ENCODE data around the gene MAP4K4. TPM values are rescaled to one million over a fixed set of nuclear protein-coding genes. Genes with fewer than 3 reads are reported as not detected.

The MAP4K4 gene
- total RNA-seq, 2 donors from 2014 or later = 60.1 to 147 TPM

DNA sequence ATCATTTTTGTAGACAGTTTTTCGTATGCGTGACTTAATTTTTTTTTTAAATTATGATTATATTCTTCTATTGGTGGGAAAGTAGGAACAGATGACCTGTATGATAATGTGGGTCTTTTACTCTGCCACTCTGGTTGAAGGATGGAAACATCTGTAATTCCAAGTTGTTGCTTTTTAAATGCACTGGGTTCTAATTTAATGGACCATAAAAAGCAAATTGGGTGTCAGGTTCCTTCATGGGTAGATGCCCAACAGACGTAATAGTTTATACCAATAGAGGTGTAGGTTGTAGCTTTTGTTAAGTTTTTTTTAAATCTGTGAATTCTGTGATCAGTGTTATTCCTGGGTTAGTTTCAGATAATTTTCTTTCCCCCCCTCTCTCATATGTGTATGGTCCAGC is 117.6 kb downstream of the MAP4K4 start:
- Histone ChIP-seq H3K4me3 (no peak overlapping the region), H3K36me3 (no peaks in the 10 kb centered on the region), H3K27me3 (replicated peaks; ENCODE audit: insufficient read depth) (no peaks in the 10 kb centered on the region), H3K4me1 (ENCODE audit: control insufficient read depth in 1 of 2, low read depth in 2 of 2) (peaks cover 24 to 38% of the 10 kb centered on the region in 2 donors), H3K9me3 (no peaks in the 10 kb centered on the region), H3K27ac (no peak overlapping the region)
- TF ChIP-seq, protein P1, sequence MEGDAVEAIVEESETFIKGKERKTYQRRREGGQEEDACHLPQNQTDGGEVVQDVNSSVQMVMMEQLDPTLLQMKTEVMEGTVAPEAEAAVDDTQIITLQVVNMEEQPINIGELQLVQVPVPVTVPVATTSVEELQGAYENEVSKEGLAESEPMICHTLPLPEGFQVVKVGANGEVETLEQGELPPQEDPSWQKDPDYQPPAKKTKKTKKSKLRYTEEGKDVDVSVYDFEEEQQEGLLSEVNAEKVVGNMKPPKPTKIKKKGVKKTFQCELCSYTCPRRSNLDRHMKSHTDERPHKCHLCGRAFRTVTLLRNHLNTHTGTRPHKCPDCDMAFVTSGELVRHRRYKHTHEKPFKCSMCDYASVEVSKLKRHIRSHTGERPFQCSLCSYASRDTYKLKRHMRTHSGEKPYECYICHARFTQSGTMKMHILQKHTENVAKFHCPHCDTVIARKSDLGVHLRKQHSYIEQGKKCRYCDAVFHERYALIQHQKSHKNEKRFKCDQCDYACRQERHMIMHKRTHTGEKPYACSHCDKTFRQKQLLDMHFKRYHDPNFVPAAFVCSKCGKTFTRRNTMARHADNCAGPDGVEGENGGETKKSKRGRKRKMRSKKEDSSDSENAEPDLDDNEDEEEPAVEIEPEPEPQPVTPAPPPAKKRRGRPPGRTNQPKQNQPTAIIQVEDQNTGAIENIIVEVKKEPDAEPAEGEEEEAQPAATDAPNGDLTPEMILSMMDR (IDR thresholded peaks at IDR 0.05) = no peak
- no peak for DNase-seq (ENCODE audit: low spot score)
- ATAC-seq (ENCODE audit: insufficient number of reproducible peaks, low FRiP score, low read depth) = no peak

DNA sequence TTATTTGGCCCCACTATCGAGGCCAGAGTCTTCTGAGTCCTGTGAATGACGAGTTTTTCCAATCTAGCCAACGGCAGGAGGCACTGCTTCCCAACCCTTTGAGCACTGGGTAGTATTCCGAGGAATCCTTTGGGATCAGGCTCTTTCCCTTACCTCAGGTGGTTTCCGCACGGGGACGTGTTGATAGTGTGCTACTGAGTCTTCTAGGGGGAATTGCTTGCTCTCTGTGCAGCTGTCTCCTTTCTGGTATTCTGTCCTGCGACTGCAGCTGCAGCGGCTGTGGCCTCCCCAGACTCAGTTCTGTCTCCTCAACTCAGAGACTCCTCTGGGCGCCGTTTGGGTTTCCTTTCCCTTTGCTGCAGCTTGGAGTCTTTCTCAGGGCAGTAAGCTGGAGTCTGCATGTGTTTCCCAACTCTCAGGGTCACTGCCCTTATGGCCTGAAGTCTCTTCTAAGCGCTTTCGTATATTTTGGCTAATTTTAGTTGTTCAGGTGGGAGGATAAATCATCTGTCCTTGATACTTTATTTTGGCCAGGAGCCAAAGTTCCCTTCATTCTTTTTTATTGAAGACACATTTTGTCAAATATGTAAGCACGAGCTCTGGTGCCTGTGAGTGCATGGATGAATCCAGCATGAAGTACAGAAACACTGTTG is 118.4 kb downstream of the MAP4K4 start:
- no peak overlapping the region for H3K27ac ChIP-seq
- no peaks in the 10 kb centered on the region for H3K27me3 ChIP-seq (replicated peaks; ENCODE audit: insufficient read depth)
- no peaks in the 10 kb centered on the region for H3K9me3 ChIP-seq
- H3K4me3 ChIP-seq = no peak overlapping the region
- H3K4me1 ChIP-seq (ENCODE audit: control insufficient read depth in 1 of 2, low read depth in 2 of 2) = peaks cover 19 to 38% of the 10 kb centered on the region in 2 donors
- H3K36me3 ChIP-seq = no peaks in the 10 kb centered on the region
- TF ChIP-seq, protein P1 (IDR thresholded peaks at IDR 0.05) = no peak
- ATAC-seq (ENCODE audit: insufficient number of reproducible peaks, low FRiP score, low read depth) (no peak), DNase-seq (ENCODE audit: low spot score) (no peak)

DNA sequence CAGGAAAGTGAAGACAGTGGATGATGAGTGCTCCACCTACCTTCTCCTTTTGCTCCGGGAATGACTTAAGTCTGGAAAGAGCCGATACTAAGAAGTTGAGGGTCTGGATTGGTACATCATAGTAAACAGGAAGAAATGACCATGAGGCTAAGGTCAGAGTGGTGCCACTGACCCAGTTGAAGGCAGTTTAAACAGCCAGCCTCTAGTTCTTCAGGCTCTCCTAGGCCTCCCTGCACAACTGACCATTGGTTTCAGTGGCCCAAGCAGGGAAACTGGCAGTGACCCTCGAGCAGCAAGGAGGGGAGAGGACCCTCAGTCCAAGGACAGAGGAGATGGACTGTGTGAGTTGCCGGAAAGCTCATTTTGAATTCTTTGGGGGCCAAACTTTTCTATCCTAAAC is 119.1 kb downstream of the MAP4K4 start:
- no peak overlapping the region for H3K27ac ChIP-seq
- H3K4me3 ChIP-seq = no peak overlapping the region
- H3K27me3 ChIP-seq (replicated peaks; ENCODE audit: insufficient read depth) = no peaks in the 10 kb centered on the region
- no peaks in the 10 kb centered on the region for H3K36me3 ChIP-seq
- DNase-seq (ENCODE audit: low spot score) (no peak), ATAC-seq (ENCODE audit: insufficient number of reproducible peaks, low FRiP score, low read depth) (no peak)
- no peaks in the 10 kb centered on the region for H3K9me3 ChIP-seq
- H3K4me1 ChIP-seq (ENCODE audit: control insufficient read depth in 1 of 2, low read depth in 2 of 2) = peaks cover 21 to 34% of the 10 kb centered on the region in 2 donors
- TF ChIP-seq, protein P1 (IDR thresholded peaks at IDR 0.05) = no peak

DNA sequence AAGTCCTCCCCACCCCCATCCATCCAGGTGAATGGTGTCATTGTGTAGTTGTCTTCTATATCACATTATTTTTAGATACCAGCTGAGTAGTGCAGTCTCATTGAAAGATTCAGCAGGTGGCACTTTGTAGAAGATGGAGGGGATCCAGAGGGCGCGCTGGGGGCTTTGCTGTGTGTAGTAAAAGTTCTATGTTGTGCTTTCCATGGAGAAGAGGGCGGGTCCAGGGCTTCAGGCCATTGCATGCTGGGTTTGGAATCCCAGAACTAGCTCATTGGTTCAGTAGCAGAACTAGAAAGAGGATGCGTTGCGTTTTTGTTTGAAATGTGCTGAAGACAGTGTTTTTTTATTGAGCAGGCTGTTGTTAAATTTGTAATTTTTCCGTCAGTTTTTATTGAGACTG is 120.0 kb downstream of the MAP4K4 start:
- Histone ChIP-seq H3K36me3 (no peaks in the 10 kb centered on the region), H3K27ac (no peak overlapping the region), H3K27me3 (replicated peaks; ENCODE audit: insufficient read depth) (no peaks in the 10 kb centered on the region), H3K9me3 (no peaks in the 10 kb centered on the region), H3K4me3 (no peak overlapping the region), H3K4me1 (ENCODE audit: control insufficient read depth in 1 of 2, low read depth in 2 of 2) (peaks cover 19 to 27% of the 10 kb centered on the region in 2 donors)
- no peak for DNase-seq (ENCODE audit: low spot score)
- TF ChIP-seq, protein P1 (IDR thresholded peaks at IDR 0.05) = no peak
- no peak for ATAC-seq (ENCODE audit: insufficient number of reproducible peaks, low FRiP score, low read depth)

DNA sequence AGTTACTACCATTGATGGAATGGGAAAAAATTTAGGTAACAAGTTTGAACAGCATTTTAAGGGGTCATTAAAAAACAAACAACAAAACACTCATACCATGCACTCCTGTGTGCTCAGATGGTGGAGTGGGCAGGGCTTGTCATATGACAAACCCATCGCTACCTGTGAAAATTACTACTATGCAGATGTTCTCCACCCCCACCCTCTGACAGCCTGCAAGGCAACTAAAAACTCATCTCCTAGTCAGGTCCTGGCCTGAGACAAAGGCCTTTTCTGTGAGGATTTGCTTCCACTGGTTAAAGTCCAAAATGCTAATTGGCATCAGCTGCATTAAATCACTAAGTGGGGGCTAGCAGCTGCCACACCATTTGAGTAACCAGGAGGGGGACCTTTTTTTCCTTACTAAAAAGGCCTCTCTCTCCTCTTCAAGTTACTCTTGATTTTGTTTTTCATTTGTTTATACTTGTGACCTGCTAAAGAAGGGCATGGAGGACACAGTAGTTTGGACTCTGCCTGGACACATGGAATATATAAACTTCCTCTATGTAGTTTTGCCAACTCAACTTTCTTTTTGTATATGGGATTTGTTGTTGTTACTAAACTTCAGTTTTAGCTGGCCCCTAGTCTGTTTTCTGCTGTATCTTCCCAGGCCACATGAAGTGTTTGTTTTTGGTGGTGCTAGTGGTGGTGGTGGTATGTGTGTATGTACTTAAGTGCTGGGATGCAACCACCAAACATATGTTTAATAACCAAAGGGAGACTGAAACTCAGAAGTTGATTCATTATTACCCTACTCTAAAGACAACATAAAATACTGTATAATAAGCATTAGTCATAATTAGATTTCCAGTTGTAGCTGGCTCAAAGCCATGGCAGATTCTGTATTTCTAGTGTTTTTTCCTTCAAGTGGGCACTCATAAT is 121.3 kb downstream of the MAP4K4 start:
- Histone ChIP-seq H3K4me3 (no peak overlapping the region), H3K27ac (no peak overlapping the region), H3K9me3 (no peaks in the 10 kb centered on the region), H3K4me1 (ENCODE audit: control insufficient read depth in 1 of 2, low read depth in 2 of 2) (peaks cover 24 to 36% of the 10 kb centered on the region in 2 donors), H3K36me3 (no peaks in the 10 kb centered on the region), H3K27me3 (replicated peaks; ENCODE audit: insufficient read depth) (no peaks in the 10 kb centered on the region)
- TF ChIP-seq, protein P1 (IDR thresholded peaks at IDR 0.05) = no peak
- DNase-seq (ENCODE audit: low spot score) = no peak
- ATAC-seq (ENCODE audit: insufficient number of reproducible peaks, low FRiP score, low read depth) = no peak
